ENCODE measurements around the gene MAN2C1.
"Not testable (repeated sequence)": the region's sequence is repeated elsewhere in the genome, so short reads cannot be mapped to it uniquely, and the experiment has no call there.

The MAN2C1 gene

GRCh38 chr15:75361361-75361988 is 6.9 kb downstream of the MAN2C1 start:
- no peak for DNase-seq (ENCODE audit: low read depth, low spot score)

- DNase-seq (ENCODE audit: low read depth, low spot score): no peak
Measured at GRCh38 chr15:75360856-75361255, 7.6 kb downstream of the MAN2C1 start.

DNA sequence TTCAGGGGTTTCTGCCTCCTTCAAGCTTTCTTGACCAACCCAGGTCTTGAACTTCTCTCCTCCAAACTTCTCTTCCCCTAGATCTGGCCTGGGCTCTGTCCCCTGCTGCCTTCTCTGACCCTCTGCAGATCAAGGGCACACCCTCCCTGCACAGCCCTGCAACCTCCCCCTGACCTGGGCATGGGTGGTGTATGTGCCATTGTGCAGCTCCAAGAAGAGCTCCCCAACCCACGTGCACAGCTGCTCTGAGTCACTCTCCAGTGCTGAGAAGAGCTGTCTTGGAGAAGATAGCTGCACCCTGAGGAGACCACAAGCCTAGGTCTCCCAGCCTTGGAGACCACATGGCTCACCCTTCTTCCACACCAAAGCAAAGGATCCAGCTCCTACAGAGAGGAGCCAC is 8.0 kb downstream of the MAN2C1 start:
- DNase-seq (ENCODE audit: low read depth, low spot score): no peak

DNA sequence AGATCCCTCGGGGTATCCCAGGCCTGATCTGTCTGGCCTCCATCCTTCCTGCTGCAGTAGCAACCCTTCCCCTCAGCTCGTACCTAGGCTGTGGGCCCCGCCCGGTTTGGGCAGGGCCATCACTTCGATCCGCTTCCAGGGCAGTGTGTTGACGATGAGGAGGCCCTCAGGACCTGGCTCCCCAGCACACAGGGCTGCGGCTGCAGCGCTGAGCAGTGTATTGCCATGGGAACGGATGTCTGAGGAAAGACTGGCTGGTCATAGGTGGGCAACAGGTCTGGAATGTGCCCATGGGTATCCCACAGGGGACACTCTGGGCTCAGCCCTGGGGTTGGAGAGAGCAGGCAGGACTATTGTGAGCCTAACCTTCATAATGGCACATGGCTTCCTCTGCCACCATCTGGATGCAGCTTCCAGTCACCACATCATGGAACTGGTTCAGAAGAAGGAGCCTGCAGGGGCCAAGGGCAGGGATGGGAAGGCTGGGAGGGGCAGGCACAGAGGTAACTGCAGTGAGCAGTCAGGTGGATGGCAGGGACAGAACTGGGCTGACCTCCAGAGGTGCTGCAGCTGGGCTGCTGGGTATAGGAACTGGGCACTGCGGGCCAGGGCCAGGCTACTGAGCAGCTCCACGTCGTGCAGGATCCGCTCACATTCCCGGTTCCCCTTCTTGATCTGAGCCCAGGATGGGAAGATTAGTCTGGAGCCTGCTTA is 8.7 kb downstream of the MAN2C1 start:
- DNase-seq (ENCODE audit: low read depth, low spot score): no peak

DNA sequence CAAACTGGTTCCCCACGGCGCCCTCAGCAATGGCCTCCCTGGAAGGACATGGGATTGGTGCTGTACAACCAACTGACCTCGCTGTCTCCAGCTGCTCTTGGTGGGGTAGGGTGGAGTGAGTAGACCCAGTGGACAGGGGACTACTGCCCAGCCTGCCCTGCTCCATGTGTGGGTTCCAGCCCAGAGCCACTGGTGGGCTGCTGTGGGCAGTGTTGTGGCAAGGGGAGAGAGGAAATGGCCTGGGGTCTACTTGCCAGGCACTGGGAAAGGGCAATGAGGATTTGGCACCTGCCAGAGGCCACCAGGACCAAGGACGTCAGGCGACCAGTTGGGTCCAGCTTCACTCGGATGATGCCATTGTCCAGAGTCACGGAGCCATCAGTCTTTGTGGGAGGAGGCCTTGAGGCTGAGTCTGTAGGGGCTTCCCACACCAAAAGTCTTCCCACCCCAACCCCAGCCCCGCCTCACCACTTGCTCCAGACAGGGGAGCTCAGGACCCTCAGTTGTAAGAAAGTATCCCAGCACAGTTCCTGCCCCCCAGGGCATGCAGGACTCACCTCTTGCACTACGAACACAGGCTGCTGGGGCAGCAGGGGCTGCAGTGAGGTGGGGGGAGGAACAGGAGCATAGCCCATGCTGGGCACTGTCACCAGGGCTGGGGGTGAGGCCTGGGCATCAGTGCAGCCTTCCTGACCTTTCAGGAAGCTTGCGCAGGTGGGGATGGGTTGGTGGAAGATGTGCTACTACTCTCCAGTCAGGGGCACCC is 9.5 kb downstream of the MAN2C1 start:
- no peak for DNase-seq (ENCODE audit: low read depth, low spot score)

- no peak for DNase-seq (ENCODE audit: low read depth, low spot score)
Measured at GRCh38 chr15:75357976-75358673, 10.3 kb downstream of the MAN2C1 start.

GRCh38 chr15:75356517-75356916 is 11.9 kb downstream of the MAN2C1 start:
- no peak for DNase-seq (ENCODE audit: low read depth, low spot score)

GRCh38 chr15:75356006-75356405 is 12.4 kb downstream of the MAN2C1 start:
- no peak for DNase-seq (ENCODE audit: low read depth, low spot score)

DNA sequence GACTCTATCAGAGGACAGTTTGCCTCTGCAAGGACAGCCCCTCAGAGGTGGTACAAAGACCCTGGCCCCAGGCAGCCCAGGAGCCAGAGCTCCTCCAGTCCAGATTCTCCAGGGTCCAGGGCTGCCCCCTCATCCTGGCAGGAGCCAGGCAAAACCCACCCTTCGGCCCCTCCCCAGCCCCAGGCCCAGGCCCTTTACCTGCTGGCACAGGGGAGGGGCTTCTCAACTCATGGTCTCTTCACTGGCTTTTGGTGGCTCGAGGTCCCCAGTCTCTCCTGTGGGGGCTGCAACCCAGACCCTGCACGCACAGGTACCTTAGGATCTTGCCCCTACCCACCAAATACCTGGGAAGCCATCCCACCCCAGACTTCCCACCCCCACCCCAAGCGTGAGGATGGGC is 13.0 kb downstream of the MAN2C1 start:
- no peak for DNase-seq (ENCODE audit: low read depth, low spot score)

DNA sequence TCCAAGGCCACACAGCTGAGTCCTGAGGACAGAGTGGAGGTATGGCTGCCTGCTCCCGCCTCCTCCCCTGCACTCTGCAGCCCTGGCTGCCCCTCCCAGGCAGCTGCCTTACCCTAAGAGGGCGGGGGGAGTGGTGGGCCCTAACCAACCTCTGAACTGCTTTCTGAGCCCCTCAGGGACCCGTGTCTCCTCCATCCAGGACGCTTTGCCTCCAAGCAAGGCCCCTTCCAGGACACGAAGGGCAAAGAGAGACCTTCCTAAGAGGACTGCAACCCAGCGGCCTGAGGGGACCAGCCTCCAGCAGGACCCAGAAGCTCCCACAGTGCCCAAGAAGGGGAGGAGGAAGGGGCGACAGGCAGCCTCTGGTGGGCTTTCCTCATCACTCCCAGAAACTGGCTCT is 14.0 kb downstream of the MAN2C1 start:
- DNase-seq (ENCODE audit: low read depth, low spot score): no peak

GRCh38 chr15:75353604-75354003 is 14.8 kb downstream of the MAN2C1 start:
- DNase-seq (ENCODE audit: low read depth, low spot score): no peak

DNA sequence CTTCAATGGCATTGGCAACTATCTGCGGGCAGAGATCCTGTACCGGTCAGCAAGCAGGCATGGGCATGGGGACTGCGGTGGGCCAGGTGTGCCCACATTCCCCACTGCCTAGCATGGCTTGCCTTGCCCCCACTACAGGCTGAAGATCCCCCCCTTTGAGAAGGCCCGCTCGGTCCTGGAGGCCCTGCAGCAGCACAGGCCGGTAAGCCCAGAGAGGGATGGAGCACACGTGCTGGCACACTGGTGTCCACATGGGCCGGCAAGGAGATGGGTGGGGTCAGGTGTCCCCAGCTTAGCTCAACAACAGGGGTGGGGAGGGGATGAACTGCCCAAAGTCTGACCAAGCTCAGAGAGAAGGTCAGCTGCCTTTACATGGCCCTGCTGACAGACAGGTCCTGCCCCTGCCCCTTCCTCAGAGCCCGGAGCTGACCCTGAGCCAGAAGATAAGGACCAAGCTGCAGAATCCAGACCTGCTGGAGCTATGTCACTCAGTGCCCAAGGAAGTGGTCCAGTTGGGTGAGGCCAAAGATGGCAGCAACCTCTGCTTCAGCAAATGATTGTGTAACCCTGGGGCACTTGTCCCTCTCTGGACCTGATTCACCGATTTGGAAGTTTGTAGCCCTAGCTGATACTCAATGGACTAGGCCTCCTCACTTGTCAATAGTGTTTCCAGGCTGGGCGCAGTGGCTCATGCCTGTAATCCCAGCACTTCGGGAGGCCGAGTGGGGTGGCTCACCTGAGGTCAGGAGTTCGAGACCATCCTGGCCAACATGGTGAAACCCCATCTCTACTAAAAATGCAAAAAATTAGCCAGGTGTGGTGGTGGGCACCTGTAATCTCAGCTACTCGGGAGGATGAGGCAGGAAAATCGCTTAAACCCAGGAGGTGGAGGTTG is 16.0 kb downstream of the MAN2C1 start:
- DNase-seq (ENCODE audit: low read depth, low spot score): no peak

DNA sequence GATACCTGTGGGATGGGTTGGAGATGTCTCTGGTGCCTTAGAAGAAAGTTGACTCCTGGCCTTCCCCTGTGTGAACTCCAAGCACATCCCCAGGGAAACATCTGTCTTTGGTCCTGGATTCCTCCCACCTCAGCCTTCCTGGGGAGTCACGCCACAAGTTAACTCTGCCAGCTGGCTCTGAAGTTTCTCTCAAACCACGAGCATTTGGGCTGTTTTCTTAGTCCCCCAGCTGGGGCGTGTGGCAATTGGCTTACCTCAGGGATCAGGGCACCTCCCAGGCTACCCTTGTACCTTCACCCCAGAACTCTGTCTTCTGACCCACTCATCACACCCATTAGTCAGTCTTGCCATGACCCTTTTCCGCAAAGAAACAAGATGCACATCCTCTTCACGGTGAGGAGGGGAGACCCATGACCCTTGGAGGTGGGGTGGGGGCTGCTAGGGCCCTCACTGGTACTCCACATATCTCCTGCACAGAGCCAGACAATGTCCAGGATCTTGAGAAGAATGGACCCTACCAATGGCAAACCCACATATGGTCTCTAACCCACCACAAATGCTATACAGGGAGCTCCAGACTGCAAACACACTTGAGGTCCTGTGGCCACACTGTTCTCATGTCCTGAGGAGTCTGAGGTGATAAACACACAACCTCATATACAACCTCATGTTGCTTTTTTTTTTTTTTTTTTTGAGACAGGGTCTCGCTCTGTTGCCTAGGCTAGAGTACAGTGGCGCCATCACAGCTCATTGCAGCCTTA is 17.6 kb downstream of the MAN2C1 start:
- no peak for DNase-seq (ENCODE audit: low read depth, low spot score)

- no peak for DNase-seq (ENCODE audit: low read depth, low spot score)
Measured at GRCh38 chr15:75349851-75350588, 18.4 kb downstream of the MAN2C1 start.

- not testable (repeated sequence) for DNase-seq (ENCODE audit: low read depth, low spot score)
Measured at GRCh38 chr15:75349351-75349669, 19.1 kb downstream of the MAN2C1 start.

GRCh38 chr15:75348562-75349350 is 19.7 kb downstream of the MAN2C1 start:
- DNase-seq (ENCODE audit: low read depth, low spot score): no peak

- no peak for DNase-seq (ENCODE audit: low read depth, low spot score)
Measured at GRCh38 chr15:75348034-75348561, 20.3 kb downstream of the MAN2C1 start.

DNA sequence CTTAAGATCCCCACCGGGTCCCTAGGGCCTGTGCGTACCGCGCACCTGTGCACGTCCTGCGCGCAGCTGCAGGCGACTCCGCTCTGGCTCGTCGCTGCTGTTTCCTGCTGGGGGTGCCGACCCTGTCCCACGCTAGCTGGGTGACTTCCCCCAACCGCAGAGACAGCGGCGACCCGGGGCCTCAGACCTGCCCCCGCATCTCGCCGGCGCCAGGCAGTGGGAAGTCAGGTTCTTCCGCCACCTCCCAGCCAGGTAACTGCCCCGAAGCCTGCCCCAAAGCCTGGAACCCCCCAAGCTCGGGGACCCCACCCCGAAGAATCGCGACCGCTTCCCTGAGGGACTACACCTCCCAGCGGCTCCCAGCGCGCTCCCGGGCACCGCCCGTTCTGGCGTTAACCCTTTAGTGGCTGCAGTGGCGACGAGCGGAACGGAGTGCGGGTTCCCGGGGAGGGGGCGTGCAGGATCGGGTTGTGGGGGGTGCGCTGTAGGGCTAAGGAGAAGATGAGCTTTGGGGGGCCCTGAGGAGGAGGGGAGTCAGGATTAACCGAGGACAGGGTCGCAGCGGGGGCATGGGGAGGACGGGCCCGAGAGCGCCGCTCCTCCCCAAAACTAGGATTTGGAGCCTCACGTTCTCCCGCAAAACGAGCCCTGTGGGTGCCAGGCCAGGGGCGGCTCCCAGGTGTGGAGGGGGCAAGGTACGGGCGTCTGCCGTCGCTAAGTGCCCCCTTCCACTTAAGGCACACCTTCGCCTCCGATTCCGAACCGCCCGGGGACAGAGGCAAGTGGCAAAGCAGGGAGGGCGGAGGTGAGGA is 21.0 kb downstream of the MAN2C1 start:
- DNase-seq (ENCODE audit: low read depth, low spot score): no peak

All from iPS DF 19.7 (cell line).